HG02571 (cell line): ENCODE results near the gene HPS1.
"Not testable (repeated sequence)": the region's sequence is repeated elsewhere in the genome, so short reads cannot be mapped to it uniquely, and the experiment has no call there.

ENCODE experiments used
- ATAC-seq: cut with Tn5 transposase; IDR thresholded peaks from one replicate; pipeline ENCODE4 v1.9.1; 2021; ENCODE audit warnings: mild to moderate bottlenecking, moderate library complexity; ENCODE audit not compliant: unreplicated experiment

Gene HPS1

DNA sequence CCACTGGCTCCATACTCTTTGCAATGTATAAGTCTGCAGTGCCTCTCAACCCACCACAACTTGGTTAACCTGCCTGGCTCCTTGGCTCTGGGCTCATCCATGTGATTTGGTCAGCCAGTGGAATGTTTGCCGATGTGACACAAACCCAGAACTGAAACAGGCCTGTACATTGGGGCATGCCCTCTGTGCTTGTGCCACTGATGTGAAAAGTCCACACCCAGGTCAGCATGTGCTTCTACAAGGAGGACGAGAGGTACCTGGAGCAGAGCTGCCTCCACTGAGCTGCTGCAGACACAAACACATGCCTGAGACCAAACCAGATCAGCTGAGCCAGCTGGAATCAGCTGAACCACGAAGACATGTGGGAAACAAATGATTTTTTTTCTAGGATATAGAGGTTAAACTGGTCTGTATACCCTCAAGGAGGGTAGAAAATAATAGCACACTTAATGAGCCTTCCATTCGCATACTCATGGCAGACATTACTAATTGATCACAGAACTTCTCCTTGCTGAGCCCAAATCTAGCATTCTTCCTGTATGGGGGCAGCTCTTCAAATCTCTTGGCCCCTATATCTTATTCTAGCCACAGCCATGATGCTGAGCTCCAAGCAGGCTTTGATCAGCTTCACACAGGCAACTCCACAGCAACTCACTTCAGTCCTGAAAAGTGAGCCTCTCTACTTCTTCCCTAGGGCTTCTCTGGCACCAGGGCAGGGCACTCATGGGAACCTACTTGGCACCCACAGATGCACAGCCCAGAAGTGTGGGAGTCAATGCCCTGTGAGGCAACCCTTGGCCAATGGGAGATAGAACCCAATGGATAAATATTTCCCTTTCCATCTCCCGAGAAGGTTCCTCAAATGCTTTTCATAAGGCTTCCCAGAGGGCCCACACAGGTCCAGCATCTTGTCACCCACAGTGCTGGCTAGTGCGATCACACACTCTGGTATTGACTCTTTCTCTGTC, 50.4 kb downstream of the HPS1 start:
- no peak for ATAC-seq

DNA sequence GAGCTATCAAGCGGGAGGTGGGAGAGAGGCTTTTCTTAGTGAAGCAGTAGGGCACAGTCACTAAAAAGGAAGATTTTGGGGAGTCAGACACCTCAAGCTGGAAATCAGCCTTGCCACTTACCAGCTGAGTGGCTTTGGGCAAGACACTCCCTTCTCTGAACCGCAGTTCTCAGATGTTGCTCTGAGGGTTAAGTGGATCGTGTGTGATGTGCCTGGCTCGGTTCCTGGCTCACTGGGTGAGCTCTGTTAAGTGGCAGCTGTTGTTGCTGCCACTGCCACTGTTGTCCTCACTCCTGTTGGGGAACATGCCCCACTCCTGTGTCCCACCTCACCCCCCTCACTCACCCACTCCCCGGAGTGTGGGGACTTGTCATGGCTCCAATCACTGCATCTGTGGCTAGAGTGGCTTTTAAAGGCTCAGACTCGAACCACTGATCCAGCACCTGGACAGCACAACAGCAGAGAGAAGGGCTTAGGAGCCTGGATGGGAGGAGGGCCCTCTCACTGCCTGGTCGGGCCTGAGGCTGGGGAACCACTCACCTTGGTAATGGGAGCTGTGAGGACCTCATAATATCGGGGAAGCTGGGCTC, 51.8 kb downstream of the HPS1 start:
- no peak for ATAC-seq

GRCh38 chr10:98391578-98391991, 55.1 kb downstream of the HPS1 start:
- no peak for ATAC-seq

- ATAC-seq: no peak
These were observed 55.7 kb downstream of the HPS1 start for GRCh38 chr10:98391065-98391464.

DNA sequence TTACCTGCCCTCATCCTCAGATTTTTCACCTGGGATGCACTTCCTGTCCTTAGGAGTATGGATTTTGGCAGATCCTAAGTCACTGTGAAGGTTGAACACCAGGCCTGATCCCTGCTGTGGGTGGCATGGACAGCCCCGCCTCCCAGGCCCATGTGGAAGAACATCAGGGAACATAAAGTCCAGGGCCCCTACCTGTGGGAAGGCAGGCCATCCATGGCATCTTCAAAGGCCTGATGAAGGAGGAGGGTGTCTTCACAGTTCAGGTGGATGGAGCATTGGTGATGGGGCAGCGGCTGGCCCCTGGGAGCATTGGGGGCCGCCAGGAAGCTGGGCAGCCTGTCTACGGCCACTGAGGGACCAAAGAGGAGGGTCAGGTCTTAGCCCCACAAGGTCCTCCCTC, 56.3 kb downstream of the HPS1 start:
- ATAC-seq: no peak

DNA sequence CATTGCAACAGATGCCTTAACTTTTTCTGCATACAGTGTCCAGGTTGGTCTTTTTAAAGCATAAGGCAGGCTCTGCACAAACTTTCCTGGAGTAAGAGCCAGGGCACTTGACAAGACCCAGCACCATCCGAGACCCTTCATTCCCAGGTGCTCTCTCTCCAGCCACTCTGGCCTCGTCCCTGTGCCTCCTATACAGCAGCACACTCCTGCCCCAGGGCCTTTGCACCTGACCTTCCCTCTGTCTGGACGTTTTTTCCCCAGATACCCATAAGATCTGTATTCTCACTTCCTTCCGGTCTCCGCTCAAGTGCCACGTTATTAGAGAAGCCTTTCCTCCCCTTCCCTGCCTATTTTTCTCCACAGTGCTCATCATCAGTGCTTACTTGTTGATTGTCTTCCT, 57.3 kb downstream of the HPS1 start:
- no peak for ATAC-seq

DNA sequence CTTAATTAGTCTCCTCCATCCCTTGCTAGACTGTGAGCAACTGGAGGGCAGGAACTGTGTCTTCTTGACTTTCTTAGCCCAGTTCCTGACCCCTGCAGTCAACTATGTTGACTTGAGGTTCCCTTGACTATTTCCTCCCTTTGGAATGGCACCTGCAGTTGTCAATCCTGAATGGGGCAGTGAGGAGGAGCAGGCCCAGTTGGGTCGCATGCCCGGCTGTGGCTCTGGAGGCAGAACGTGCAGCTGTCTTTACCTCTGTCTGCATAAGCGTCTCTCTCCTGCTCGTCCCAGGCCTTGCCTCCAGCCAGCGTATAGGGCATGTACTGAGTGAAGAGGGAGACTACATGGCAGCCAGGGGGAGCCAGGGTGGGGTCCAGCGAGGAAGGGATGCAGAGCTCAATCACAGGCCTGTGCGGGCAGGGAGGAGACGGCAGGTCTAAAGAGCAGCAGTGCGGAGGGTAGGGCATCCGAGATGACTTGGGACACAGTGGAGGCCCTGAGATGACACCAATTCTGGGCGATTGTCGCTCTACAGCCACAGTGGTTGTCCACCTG, 58.6 kb downstream of the HPS1 start:
- no peak for ATAC-seq

GRCh38 chr10:98384531-98385133, 62.1 kb downstream of the HPS1 start:
- no peak for ATAC-seq

GRCh38 chr10:98383869-98384268, 62.9 kb downstream of the HPS1 start:
- ATAC-seq: no peak

DNA sequence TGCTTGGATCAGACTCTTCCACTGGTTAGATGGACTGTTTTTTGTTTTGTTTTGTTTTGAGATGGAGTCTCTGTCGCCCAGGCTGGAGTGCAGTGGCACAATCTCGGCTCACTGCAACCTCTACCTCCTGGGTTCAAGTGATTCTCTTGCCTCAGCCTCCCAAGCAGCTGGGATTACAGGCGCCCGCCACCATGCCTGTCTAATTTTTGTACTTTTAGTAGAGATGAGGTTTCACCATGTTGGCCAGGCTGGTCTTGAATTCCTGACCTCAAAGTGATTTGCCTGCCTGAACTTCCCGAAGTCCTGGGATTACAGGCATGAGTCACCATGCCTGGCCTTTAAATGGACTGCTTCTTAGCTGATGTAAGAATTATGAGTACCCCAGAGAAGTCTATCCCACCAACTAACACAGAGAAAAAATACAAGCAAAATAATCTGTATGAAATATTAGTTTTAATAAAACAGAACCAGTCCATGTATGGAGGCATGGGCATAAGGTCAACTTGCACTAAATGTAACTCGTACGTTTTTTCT, 63.5 kb downstream of the HPS1 start:
- not testable (repeated sequence) for ATAC-seq

DNA sequence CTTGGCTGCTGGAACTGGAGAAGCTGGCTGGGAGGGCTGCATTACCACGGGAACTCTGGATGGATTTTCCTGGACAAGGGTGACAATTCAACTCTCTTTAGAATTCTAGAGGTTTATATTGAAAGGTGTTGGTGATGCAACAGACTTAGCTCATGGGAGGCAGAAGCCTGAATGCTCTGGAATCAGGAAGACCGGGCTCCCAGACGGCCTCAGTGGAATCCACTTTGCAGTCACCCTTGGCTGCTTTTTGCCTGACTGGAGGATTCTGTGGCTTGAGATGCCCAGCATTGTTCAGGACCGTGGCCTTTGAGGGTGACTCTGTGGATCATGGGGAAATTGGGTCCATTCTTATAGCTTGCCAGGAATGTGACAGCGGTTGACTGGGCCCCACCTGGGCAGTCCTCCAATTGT, 64.0 kb downstream of the HPS1 start:
- ATAC-seq: no peak

DNA sequence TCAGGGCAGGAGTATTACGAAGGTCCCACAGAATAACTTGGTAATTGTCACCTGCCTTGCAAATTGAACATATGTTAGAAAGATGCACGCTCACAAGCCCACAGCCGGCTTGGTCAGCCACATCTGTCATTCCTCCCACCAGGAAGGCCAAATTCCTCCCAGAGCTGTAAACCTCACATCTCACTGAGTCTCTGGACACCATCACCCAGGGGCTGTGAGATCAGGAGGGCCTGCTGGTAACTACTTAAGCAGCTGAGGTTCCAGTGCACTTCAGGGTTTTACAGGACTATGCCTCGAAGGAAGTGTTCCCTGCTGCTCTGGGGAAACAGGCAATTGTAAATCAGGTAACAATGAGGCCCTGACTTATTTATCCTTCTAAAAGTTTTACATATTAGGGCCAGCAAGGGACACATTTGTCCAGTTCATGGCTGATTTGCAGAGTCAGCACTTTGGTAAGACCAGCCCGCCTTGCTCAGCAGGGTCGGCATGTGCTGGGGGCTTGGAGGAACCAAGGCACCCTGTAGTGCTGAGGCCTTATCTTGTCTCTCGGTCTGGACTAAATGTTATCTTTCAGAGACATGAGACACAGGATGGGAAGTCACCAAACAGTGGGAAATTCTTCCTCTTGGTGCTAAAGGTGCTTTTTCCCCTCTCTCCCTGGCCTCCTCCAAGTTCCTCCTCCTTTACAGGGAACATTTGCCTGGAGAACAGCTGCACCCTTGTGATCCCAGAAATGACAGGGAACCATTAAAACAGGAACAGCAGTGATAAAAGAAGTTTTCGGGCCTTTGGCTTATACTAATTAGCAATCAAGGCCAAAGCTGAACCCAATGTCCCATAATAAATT, 66.0 kb downstream of the HPS1 start:
- no peak for ATAC-seq

GRCh38 chr10:98378722-98379121, 68.0 kb downstream of the HPS1 start:
- ATAC-seq: no peak

DNA sequence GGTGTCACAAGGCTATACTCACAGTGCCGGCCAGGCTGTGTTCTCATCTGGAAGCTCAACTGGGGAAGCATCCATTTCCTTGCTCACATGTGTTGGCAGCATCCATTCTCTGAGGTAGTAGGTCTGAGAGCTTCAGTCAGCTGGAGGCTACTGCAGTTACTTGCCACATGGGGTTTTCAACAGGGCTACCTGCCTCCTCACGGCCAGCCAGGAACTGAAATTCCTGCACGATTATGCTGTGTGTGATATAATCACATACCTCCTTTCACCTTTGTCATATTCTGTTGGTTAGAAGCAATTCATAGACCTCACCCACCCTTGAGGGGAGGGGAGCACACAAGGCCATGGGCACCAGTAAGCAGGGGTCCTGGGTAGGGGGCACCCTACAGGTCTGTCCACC, 69.2 kb downstream of the HPS1 start:
- ATAC-seq: no peak

DNA sequence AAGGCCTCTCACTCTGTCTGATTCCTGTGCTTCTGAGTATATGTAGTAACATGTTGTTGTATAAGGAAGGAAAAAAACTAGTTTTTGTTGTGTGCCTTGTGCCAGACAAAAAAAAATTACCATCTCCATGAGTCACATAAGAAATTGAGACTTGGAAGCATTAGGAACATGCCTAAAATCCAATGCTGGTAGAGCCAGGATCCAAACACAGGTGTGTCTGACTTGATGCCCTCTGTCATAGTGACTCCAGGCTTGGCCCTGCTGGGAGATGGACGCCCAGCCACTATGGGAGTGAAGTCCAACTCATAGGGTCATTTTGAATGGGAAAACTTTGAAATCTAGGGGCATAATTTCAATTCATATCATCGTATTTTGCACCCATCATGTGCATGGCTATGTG, 69.7 kb downstream of the HPS1 start:
- no peak for ATAC-seq

DNA sequence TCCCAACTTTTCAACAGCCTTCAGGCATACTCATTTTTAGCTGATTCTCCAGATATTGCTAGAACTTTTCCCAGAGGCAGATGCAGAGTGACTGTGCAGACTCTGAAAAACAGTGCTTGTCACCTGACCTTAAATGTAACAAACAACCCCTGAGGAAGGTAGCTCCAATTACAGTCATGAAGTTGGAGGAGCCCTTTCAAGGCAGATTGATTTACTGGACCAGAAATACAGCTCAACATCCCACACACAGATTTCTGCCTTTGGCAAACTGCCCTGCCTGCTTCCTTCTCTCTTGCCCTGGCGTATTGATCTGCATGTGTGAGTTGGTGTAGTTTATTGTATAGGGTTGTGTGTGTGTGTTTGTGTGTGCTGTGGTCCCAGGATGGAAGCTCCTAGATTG, 70.2 kb downstream of the HPS1 start:
- no peak for ATAC-seq

GRCh38 chr10:98374217-98374985, 72.3 kb downstream of the HPS1 start:
- no peak for ATAC-seq

- no peak for ATAC-seq
These were observed 73.3 kb downstream of the HPS1 start for GRCh38 chr10:98373260-98374040.
